Amniotic stem cell (primary cell): ENCODE measurements around the gene BAIAP2L2.
A peak's percentile ranks its signal among the peaks of the same experiment; 100 is the strongest.

ENCODE experiments used
- DNase-seq: peaks from one replicate; lab custom pipeline; 2025; lab: John Stamatoyannopoulos, UW

BAIAP2L2 gene

GRCh38 chr22:38067761-38068360 is 42.6 kb downstream of the BAIAP2L2 start:
- no peak for DNase-seq

- no peak for DNase-seq
Observed at GRCh38 chr22:38067028-38067415, 43.5 kb downstream of the BAIAP2L2 start.

GRCh38 chr22:38066381-38067027 is 44.0 kb downstream of the BAIAP2L2 start:
- no peak for DNase-seq

GRCh38 chr22:38065539-38065938 is 44.9 kb downstream of the BAIAP2L2 start:
- no peak for DNase-seq

- no peak for DNase-seq
Observed at GRCh38 chr22:38062791-38063190, 47.7 kb downstream of the BAIAP2L2 start.

- DNase-seq: peak; percentile 72
Observed at GRCh38 chr22:38056969-38057891, 53.3 kb downstream of the BAIAP2L2 start, which contains the start of gene PICK1. Gene PICK1 (plus strand): TSS chr22:38057404. CDS start chr22:38057810, 406 bp downstream.

GRCh38 chr22:38051900-38052862 is 58.3 kb downstream of the BAIAP2L2 start:
- DNase-seq: peak; percentile 40

- no peak for DNase-seq
Observed at GRCh38 chr22:38051261-38051660, 59.2 kb downstream of the BAIAP2L2 start.

GRCh38 chr22:38050720-38051119 is 59.8 kb downstream of the BAIAP2L2 start:
- no peak for DNase-seq

- DNase-seq: no peak
Observed at GRCh38 chr22:38049812-38050619, 60.5 kb downstream of the BAIAP2L2 start.

- DNase-seq: no peak
Observed at GRCh38 chr22:38046070-38046748, 64.3 kb downstream of the BAIAP2L2 start.

- DNase-seq: no peak
Observed at GRCh38 chr22:38043151-38044039, 67.1 kb downstream of the BAIAP2L2 start.

- no peak for DNase-seq
Observed at GRCh38 chr22:38042488-38042790, 68.0 kb downstream of the BAIAP2L2 start.

- DNase-seq: no peak
Observed at GRCh38 chr22:38041760-38042487, 68.6 kb downstream of the BAIAP2L2 start.

- no peak for DNase-seq
Observed at GRCh38 chr22:38040953-38041759, 69.3 kb downstream of the BAIAP2L2 start.

- no peak for DNase-seq
Observed at GRCh38 chr22:38038890-38039812, 71.3 kb downstream of the BAIAP2L2 start.

- no peak for DNase-seq
Observed at GRCh38 chr22:38038426-38038825, 72.1 kb downstream of the BAIAP2L2 start.
